Measurements from ENCODE around the gene CTNNA1.
"Not testable (repeated sequence)": the region's sequence is repeated elsewhere in the genome, so short reads cannot be mapped to it uniquely, and the experiment has no call there.

The CTNNA1 gene

DNA sequence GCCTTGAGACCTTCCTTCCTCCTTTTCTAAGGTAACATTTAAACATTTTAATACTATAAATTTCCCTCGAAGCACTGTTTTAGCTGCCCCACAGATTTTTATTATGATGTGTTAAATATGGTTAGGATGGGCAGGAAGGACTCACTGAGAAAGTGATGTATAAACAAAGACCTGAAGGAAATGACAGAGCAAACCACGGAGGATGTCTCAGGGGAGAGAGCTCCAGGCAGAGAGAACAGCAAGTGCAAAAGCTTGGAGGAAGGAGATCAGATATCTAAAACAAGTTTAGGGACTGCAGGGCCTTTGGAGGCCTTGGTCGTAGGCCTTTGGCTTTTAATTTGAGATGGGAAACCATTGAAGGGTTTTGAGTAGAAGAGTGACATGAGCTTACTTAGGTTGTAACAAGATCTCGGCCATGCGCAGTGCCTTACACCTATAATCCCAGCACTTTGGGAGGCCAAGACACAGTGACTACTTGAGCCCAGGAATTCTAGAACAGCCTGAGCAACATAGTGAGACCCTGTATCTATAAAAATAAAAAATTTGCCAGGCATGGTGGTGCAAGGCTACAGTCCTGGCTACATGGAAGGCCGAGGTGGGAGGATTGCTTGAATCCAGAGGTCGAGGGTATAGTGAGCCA is 157.4 kb downstream of the CTNNA1 start:
- no peak for DNase-seq

DNA sequence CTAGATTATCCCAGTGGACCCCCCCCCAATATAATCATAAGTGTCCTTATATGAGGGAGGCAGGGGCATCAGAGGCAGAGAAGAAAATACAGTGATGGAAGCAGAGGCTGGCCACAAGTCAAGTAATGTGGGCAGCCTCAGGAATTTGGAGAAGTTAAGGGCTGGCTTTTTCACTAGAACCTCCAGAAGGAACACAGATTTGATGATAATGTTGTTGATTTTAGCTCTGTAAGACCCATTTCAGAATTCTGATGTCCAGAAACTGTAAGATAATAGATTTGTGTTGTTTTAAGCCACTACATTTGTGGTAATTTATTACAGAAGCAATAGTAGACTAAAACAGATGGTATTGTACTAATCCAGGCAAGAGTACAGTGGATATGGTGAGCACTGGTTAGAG is 158.2 kb downstream of the CTNNA1 start:
- DNase-seq: no peak

DNA sequence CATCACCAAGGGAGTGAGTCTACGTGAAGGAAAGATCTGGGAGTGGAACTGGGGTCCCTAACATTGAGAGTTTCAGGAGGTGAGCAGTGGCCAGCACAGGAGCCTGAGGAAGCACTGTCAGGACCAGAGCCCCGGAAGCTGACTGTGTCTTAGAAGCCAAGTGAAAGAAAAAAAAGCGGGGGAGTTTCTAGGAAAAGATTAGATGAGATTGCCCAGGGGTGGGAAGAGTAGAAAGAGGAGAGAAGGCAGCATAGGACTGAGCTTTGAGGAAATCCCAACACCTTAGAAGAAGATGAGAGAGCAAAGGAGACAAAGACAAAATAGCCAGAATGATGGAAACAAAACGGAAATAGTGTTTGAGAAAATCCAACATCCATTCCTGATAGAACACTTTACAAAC is 158.9 kb downstream of the CTNNA1 start:
- no peak for DNase-seq

DNA sequence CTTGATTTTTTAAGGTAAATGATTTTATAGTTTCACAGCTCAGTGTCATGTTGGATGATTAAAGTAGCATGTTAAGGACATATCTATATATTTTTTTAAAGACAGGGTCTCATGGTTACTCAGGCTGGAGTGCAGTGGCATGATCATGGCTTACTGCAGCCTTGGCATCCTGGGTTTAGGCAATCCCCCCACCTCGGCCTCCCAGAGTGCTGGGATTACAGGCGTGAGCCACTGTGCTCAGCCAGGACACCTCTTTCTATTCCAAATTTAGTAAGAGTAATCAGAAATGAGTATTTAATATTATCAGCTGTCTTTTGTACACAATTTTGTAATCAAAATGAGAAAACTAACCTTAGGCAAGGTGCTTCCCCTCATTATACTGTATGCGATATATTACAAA is 160.5 kb downstream of the CTNNA1 start:
- no peak for DNase-seq

DNA sequence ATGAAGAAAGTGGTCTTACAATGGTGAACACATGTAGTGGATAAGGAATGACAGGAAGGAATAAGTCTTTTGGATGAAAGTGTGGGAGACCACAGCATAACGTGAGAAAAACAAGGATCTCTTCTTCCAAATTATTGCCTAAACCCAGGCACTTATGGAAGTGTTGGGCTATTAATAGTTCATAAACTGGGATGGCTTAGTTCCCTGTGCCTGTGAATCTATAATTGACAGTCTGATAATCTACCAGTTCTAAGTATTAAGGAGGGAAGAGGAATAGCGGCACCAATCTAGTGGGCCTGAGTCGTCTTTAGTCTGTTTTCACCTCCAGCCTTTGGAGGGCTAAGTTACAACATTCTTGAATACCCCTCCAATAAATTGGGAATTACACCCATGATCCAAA is 161.1 kb downstream of the CTNNA1 start:
- DNase-seq: no peak

DNA sequence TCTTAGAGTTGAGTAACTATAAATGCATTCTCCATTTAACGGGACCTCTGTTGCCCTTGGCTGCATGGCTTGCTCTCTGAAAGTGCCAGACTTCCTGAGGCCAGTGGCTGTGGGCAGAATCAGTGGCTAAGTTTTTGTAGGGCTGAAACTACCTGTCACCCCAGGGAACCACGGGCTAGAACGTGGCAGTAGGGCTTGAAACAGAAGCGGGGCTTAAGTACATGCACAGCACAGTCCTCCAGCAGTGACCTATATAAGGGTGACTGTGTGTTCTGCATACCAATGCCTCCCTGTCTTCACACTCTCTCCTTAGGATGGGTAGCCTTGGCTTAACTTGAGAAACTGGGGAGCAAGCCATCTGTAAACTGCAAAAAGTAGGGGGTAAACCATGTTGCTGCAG is 165.5 kb downstream of the CTNNA1 start:
- no peak for DNase-seq

DNA sequence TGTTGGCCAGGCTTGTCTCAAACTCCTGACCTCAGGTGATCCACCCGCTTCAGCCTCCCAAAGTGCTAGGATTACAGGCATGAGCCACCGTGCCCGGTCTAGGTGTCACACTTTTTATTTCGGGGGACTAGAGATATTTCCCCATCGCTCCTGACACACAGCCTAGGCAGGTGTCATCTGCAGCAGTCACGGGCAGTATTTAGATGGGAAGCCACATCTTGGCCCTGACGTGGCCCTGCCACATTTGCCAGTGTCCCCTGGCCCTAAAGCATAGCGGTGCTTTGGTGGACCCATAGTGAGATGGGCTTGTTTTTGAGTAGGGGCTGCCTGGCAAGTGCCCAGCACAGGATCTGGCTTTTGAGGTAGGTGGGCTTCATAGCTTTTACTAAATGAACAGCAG is 167.0 kb downstream of the CTNNA1 start:
- no peak for DNase-seq

DNA sequence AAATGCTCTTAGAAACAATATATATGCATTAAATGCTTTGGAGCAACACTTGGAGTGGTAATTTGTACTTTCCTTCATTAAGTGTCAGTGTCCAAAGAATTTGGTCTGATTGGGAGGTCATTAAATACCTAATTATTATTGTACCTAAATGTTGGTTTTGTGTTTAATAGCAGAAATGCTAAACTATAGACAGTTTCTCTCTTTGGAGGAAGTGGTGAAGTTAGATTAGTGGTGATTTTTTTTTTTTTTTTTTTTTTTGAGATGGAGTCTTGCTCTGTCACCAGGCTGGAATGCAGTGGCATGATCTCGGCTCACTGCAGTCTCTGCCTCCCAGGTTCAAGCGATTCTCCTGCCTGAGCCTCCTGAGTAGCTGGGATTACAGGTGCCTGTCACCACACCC is 168.1 kb downstream of the CTNNA1 start:
- DNase-seq: not testable (repeated sequence)

DNA sequence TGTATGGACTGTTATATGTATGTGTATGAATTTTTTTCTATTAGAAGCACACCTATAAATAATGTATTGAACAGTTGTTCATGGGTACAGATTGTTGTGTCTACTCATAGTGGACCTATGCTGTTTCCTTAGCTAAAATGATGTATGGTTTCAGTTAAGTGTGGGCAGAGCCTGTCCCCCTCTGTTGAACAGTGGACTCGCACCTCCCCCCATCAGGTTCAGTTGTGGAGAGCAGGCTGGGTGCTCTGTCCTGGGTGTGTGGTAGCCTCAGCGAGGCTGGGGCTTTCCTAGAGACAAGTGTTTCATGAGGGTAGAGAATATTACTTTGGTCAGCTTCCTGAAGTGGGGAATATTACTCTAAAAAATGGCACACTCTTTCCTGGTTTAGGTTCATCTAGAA is 169.3 kb downstream of the CTNNA1 start:
- DNase-seq: no peak

DNA sequence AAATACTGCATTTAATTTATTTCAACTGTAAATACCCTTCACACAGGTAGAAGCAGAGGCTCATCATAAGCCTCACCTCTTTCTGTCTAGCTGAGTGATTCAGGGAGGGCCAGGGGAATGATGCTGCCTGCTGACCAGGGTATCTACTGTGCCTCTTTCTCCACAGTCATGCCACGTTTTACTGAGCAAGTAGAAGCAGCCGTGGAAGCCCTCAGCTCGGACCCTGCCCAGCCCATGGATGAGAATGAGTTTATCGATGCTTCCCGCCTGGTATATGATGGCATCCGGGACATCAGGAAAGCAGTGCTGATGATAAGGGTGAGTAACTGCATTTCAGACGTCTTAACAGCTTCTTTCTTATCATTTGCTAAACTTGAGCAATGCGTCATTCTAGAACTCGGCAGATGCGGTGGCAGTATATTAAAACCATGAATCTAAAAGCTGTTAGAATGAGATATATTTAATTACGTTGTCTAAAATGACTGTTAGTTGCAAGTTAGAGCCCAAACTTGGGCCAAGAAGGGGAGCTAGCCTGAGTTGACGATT is 171.9 kb downstream of the CTNNA1 start:
- DNase-seq: no peak

DNA sequence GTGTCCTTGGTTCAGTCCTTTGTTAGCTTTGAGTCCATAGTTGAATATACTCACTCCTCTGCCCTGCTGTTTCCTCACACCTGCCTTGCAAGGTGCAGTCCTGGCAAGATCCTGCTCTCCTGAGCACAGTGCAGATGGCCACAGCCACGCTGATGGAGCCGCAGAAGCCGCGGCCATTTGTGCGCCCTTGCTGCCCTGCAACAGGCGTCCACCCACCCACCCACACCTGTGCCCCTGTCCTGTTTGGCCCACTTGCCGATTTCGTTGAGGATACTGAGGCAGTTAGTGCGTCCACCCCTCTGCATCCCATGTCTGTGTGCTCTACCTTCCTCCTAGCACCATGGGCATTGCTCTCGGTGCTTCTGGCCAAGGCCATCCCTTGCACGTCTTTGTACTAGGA is 173.0 kb downstream of the CTNNA1 start:
- no peak for DNase-seq

DNA sequence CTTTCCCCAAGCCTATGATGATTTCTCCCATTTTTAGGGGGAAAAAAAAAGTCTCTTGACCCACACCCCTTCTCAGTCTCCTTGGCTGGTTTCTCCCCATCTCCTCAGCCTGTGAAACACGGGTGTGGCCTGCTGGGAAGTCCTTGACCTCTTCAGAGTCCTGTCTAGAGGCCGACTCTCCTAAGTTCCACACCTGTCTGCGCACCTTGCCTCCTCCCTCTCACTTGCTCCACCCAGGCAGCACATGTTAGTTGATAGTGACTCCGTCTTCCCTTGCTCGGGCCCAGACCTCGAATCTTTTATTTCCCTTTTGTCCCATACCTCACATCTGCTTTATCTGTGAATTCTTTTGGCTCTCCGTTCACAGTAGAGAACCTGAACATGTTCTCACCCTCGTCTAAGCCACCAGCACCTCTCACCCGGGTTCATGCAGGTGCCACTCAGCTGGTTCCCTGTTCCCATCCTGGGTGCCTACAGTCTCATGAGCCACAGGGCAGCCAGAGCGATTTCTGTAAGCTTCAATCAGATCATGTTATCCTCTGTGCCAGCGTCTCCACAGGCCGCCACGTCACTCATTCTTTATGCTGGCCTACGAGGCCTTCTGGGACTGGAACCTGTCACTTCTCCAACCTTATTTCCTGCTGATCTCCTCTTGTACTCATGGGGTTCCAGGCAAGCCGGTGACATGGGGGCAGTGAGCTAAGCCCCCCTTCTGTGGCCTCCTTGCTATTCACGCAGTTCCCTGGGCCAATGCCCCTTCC is 173.6 kb downstream of the CTNNA1 start:
- DNase-seq: no peak

DNA sequence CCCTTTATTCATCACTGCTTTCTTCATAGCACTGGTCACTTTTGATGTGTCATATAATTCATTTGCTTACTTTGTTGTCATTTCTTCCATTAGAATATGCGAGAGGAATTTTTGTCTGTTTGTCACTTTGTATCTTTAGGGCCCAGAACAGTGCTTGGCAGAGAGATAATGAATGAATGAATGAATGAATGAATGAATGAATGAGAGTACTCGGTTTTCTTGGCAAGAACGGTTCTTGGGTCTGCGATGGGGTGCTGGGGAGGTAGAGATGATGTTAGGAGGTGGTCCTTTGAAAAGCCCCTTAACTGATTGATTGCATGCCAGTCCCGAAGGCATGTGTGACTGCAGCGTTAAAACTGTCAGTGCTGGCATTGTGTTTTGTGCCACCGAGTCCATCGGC is 174.3 kb downstream of the CTNNA1 start:
- peak; percentile 23 for DNase-seq

DNA sequence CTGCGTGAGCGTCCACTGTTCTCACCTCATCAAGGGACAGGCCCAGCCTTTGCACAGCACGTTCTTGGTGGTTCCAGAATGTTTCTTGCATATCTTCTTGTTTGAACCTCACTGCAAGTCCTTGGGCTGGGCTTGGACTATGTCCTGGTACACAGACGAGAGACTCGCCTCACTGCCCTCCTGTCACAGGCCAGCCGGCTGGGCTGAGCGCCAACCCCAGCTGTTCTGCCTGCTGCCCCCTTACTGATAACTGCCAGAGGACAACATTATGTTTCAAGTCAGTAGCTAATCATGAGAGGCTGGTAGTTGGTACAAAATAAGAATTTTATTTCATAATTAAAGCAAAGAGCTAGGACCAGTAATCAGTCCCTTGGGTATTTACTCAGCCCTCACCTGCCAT is 174.8 kb downstream of the CTNNA1 start:
- DNase-seq: peak; percentile 90

DNA sequence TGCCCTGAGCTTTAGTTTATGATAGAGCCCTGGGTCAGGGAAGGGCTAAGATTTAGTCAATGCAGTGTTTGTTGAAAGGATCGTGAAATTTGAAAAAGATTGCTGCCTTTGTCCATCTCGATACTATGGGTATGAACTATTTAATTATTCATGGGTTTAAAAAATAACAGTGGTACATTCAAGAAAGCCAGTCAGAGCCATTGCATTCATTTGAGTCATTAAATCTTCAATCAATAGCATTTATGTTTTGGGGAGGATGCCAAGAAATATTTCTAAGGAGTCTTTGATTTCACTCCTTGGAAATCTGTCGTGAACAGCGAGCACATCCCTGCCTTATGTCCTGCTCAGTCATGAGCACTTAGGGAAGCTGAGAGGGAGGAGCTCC is 176.3 kb downstream of the CTNNA1 start:
- DNase-seq: no peak

DNA sequence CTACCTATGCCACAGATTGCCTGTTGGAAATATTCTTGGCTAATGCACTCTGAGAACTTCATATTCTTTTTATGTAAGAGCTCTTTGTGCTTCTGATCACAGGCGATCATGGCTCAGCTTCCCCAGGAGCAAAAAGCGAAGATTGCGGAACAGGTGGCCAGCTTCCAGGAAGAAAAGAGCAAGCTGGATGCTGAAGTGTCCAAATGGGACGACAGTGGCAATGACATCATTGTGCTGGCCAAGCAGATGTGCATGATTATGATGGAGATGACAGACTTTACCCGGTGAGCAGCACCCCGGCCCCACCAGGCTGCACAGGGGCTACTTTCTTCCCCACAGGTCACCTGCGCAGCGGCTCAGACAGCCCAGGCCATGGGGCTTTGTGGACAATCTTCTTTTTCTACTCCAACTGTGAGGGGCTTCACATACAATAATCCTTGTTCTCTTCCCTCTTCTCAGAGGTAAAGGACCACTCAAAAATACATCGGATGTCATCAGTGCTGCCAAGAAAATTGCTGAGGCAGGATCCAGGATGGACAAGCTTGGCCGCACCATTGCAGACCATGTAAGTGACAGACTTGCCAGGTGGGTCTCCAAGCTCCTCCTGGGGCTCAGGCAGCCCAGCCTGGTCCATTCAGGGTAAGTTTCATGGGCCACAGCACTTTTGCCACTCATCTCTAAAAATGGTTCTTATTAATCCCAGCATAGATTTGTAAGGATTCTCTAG is 177.3 kb downstream of the CTNNA1 start:
- no peak for DNase-seq

DNA sequence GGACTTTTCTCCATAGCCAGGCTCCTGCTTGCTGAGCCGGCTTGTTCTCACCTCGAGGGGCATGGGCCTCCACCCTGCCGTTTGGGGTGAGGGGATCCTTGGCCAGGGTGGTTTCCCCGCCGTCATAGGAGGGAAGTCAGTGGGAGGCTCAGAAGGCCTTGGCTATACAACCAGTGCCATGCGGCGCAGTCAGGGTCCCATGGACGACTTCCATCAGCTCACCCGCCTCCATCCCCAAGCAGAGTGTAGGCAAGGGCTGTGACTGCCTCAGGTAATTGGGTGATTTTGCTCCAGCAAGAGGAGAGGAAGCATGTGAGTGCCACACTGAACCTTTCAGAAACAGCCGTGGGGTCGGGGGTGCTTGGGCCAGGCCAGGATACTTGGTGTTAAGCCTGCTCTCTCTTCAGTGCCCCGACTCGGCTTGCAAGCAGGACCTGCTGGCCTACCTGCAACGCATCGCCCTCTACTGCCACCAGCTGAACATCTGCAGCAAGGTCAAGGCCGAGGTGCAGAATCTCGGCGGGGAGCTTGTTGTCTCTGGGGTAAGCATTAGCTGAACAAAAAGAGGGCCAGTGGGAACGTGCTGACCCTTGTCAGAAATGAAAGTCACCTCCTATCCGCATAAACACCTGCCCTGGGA is 179.1 kb downstream of the CTNNA1 start:
- DNase-seq: peak; percentile 13

DNA sequence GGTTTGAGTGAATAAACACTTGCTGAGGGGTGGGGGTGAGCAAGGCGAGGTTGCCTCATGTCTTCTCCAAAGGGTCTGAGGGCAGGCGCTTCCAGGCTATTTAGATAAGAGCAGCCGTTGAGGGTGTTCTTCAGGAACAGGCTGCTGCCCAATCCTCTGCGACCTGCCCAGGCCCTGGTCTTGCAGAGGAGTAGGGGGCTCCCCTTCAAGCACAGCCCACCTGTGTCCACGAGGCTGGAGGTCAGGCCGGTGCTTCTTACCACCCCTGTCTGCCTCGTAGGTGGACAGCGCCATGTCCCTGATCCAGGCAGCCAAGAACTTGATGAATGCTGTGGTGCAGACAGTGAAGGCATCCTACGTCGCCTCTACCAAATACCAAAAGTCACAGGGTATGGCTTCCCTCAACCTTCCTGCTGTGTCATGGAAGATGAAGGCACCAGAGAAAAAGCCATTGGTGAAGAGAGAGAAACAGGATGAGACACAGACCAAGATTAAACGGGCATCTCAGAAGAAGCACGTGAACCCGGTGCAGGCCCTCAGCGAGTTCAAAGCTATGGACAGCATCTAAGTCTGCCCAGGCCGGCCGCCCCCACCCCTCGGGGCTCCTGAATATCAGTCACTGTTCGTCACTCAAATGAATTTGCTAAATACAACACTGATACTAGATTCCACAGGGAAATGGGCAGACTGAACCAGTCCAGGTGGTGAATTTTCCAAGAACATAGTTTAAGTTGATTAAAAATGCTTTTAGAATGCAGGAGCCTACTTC is 180.5 kb downstream of the CTNNA1 start:
- DNase-seq: no peak

DNA sequence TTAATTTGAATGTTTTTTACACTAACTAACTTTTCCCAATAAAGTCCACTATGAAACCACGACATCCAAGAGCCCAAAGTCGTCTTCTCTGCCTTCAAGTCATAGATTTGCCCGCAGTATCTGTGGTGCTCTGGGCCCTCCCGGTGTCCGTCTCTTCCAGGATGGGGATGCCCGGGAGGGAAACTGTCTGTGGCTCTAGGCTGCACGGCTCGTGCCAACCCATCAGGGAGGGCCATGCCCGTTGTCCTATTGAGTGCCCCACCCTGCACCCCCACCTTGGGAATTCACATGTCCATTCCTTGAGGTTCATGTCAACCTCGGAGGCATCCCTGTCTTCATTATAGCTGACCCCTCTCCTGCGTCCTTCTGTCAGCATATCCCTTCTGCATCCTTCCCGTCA is 181.7 kb downstream of the CTNNA1 start:
- DNase-seq: no peak

DNA sequence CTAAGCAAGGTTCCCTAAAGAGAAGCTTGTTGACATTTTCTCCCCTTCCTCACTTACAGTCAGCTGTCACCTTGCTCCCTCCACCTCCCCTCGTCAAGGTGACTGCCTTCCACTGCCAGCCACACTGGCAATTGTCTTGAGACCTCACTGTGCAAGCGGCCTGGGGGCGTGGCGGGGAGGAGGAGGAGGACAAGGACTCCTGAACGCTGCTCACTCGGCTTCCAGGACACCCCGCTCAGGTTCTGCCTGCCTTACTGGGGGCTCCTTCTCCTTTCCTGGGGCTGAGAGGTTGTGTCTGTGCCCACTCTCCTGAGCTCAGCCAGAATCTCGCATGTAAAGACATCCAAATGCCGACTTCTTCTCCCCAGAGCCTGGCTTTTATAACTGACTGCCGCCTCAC is 182.2 kb downstream of the CTNNA1 start:
- DNase-seq: no peak

DNA sequence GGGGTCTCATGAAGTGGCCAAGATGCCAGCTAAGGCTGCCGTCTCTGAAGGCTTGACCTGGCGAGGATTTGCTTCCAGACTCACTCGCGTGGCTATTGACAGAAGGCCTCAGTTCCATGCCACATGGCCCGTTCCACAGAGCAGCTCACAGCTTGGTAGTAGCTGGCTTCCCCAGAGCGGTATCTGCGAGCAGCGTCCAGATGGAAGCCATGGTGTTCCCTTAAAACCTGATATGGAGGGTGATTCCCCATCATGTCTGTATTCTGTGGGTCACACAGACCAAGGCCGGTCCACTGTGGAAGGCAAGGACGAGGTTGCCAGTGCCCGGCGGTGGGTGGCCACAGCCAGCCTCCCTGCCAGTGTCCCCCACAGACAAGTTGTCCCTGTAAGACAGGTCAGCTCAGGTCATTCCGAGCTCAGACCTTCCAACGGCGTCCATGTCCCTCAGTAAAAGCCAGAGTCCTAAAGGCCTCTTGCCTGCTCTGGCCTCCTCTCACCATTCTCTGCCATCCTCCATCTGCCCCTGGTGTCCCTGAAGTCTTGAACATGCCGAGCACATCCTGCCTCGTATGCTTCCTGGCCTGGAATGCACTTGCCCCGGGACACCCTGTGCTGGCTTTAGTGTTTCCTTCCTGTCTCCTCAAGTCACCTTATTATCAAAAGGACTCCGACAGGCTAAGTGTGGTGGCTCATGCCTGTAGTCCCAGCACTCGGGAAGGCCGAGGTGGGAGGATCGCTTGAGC is 183.2 kb downstream of the CTNNA1 start:
- DNase-seq: no peak

DNA sequence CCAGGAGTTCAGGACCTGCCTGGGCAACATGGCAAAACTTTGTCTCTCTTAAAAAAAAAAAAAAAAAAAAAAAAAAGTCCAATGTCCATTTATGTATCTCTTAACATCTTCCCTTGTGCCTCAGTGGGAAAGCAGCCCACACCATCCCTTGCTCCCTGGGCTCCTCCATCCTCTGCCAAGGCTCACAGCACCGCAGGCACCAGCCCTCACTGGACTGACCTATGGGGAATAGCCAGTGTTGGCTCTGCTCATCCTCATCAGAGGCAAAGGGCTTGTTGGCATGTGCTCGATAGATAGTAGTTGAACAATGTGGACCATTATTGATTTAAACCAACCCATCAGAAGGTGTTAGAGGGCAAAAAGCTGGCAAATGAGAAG is 183.7 kb downstream of the CTNNA1 start:
- DNase-seq: no peak
